Measurements from ENCODE around the gene ZMYM1.

DNA sequence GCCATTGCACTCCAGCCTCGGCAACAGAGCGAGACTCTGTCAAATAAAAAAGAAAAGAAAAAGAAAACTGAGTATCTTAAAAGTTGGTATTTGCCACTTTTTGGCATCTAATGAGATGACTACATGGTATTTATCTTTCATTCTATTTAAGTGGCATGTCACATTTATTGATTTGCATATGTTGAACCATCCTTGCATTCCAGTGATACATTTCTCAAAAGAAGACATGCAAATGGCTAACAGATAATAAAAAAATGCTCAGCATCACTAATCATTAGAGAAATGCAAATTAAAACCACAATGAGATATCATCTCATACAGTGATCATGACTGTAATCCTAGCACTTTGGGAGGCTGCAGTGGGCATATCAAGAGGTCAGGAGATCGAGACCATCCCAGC is 85.7 kb downstream of the ZMYM1 start:
- TF ChIP-seq, protein P1, sequence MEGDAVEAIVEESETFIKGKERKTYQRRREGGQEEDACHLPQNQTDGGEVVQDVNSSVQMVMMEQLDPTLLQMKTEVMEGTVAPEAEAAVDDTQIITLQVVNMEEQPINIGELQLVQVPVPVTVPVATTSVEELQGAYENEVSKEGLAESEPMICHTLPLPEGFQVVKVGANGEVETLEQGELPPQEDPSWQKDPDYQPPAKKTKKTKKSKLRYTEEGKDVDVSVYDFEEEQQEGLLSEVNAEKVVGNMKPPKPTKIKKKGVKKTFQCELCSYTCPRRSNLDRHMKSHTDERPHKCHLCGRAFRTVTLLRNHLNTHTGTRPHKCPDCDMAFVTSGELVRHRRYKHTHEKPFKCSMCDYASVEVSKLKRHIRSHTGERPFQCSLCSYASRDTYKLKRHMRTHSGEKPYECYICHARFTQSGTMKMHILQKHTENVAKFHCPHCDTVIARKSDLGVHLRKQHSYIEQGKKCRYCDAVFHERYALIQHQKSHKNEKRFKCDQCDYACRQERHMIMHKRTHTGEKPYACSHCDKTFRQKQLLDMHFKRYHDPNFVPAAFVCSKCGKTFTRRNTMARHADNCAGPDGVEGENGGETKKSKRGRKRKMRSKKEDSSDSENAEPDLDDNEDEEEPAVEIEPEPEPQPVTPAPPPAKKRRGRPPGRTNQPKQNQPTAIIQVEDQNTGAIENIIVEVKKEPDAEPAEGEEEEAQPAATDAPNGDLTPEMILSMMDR (IDR thresholded peaks at IDR 0.05): no peak
- no peak for TF ChIP-seq POLR2A (IDR thresholded peaks at IDR 0.05)

Measured in heart left ventricle (tissue), 13 donors.